ENCODE measurements around the gene RTN4RL1. TPM values are rescaled to one million over a fixed set of nuclear protein-coding genes. Genes with fewer than 3 reads are reported as not detected.

RTN4RL1 gene
- total and polyA plus RNA-seq, 12 donors: 1.3 to 9.4 (median 6.1) TPM

- DNase-seq: no peak
- TF ChIP-seq, protein P1, sequence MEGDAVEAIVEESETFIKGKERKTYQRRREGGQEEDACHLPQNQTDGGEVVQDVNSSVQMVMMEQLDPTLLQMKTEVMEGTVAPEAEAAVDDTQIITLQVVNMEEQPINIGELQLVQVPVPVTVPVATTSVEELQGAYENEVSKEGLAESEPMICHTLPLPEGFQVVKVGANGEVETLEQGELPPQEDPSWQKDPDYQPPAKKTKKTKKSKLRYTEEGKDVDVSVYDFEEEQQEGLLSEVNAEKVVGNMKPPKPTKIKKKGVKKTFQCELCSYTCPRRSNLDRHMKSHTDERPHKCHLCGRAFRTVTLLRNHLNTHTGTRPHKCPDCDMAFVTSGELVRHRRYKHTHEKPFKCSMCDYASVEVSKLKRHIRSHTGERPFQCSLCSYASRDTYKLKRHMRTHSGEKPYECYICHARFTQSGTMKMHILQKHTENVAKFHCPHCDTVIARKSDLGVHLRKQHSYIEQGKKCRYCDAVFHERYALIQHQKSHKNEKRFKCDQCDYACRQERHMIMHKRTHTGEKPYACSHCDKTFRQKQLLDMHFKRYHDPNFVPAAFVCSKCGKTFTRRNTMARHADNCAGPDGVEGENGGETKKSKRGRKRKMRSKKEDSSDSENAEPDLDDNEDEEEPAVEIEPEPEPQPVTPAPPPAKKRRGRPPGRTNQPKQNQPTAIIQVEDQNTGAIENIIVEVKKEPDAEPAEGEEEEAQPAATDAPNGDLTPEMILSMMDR (IDR thresholded peaks at IDR 0.05): no peak
- no peak for TF ChIP-seq POLR2A (IDR thresholded peaks at IDR 0.05)
- Histone ChIP-seq H3K27me3 (peaks cover 7% of the 10 kb centered on the region), H3K4me1 (replicated peaks in 1 of 2) (peaks cover 0 to 13% of the 10 kb centered on the region in 2 donors), H3K9me3 (replicated peaks in 1 of 3) (no peaks in the 10 kb centered on the region), H3K36me3 (replicated peaks in 1 of 2) (no peaks in the 10 kb centered on the region), H3K27ac (no peak overlapping the region), H3K4me3 (no peak overlapping the region)
- intact Hi-C loops (cut with DNase I): loop anchor here (5.0 to 10.0 kb wide), 2 partner anchors 123 to 380 kb away; partner anchors contain the start of gene RTN4RL1 (in 1 of the 2)
- WGBS, 4 donors: 67 to 75% (median 72%) methylated on average over 15 to 17 of the region's 17 CpGs
These were observed 120.6 kb downstream of the RTN4RL1 start for GRCh38 chr17:1904273-1905182.

GRCh38 chr17:1899403-1900000 lies 125.6 kb downstream of the RTN4RL1 start:
- Histone ChIP-seq H3K4me1 (replicated peaks in 1 of 2) (no peaks in the 10 kb centered on the region), H3K36me3 (replicated peaks in 1 of 2) (peaks cover 0 to 42% of the 10 kb centered on the region in 2 donors)
- no peak for DNase-seq

DNA sequence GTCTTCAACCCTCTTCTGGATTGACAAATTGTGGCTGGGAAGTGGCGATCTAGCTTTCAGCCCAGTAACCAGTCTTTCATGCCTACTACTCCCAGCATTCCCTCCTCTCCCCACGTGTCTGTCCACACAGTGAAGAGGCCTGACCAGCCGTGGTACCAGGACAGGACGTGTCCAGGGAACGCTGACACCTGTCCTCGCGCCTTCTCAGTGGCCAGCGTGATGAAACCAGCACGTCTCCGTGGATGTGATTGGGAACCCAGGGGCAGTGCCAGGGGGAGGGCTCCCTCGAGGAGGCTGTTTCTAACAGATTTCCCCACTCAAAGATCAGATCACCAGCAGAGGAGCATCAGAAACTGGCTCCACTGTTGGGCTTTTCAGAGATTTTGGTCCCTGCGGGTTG lies 126.3 kb downstream of the RTN4RL1 start:
- intact Hi-C loops (cut with DNase I): no loop called here
- Histone ChIP-seq H3K4me3 (no peak overlapping the region), H3K9me3 (replicated peaks in 1 of 3) (no peaks in the 10 kb centered on the region), H3K4me1 (replicated peaks in 1 of 2) (no peaks in the 10 kb centered on the region), H3K27ac (peak overlapping the region in 1 of 5 donors; percentile 45), H3K36me3 (replicated peaks in 1 of 2) (peaks cover 0 to 46% of the 10 kb centered on the region in 2 donors), H3K27me3 (no peaks in the 10 kb centered on the region)
- WGBS, 4 donors: 90 to 96% (median 92%) methylated on average over 8 to 12 of the region's 12 CpGs
- DNase-seq: peak in 1 of 7 donors; percentile 64
- no peak for TF ChIP-seq POLR2A (IDR thresholded peaks at IDR 0.05)
- TF ChIP-seq, protein P1 (IDR thresholded peaks at IDR 0.05): no peak

More at GRCh38 chr17:1899403-1900000, 125.6 kb downstream of the RTN4RL1 start:
- 89 to 96% (median 92%) methylated on average over 8 of the region's 8 CpGs for WGBS, 4 donors
- intact Hi-C loops (cut with DNase I): no loop called here
- H3K27ac ChIP-seq: peak overlapping the region in 1 of 5 donors; percentile 45
- TF ChIP-seq POLR2A (IDR thresholded peaks at IDR 0.05): no peak
- TF ChIP-seq, protein P1 (IDR thresholded peaks at IDR 0.05): peak in 2 of 6 experiments; percentile 15 to 37
- H3K9me3 ChIP-seq (replicated peaks in 1 of 3): no peaks in the 10 kb centered on the region
- no peak overlapping the region for H3K4me3 ChIP-seq
- no peaks in the 10 kb centered on the region for H3K27me3 ChIP-seq

- Histone ChIP-seq H3K9me3 (replicated peaks in 1 of 3) (no peaks in the 10 kb centered on the region), H3K36me3 (replicated peaks in 1 of 2) (peaks cover 0 to 52% of the 10 kb centered on the region in 2 donors), H3K4me1 (replicated peaks in 1 of 2) (no peaks in the 10 kb centered on the region), H3K4me3 (no peak overlapping the region), H3K27ac (peak overlapping the region in 1 of 5 donors; percentile 45), H3K27me3 (no peaks in the 10 kb centered on the region)
- DNase-seq: peak in 1 of 7 donors; percentile 69
- TF ChIP-seq POLR2A (IDR thresholded peaks at IDR 0.05): no peak
- TF ChIP-seq, protein P1 (IDR thresholded peaks at IDR 0.05): no peak
- WGBS, 4 donors: 86 to 93% (median 90%) methylated on average over 14 to 17 of the region's 17 CpGs
- intact Hi-C loops (cut with DNase I): no loop called here
These were observed 126.8 kb downstream of the RTN4RL1 start for GRCh38 chr17:1898332-1898731.
